ENCODE measurements around the gene CALM1.

- no peak for TF ChIP-seq EZH2 (IDR thresholded peaks at IDR 0.05; ENCODE audit: insufficient read depth, low read length)
- TF ChIP-seq CTCF (IDR thresholded peaks at IDR 0.05; ENCODE audit: insufficient read depth, low read depth, low read length): no peak
These were observed 47.4 kb downstream of the CALM1 start for GRCh38 chr14:90444077-90444696.

Data from astrocyte (in vitro differentiated cells and primary cell).